Peyer's patch (tissue), 4 donors: ENCODE results near the gene COL27A1. TPM values are rescaled to one million over a fixed set of nuclear protein-coding genes. Genes with fewer than 3 reads are reported as not detected.

Experiments
- DNase-seq, 3 donors: peaks; one replicate each; pipeline ENCODE4 v3.0.0-alpha.2; 2017 to 2019
- H3K27ac ChIP-seq, 4 donors: fragments of 200-600 bp; sonication (generic); one replicate each; pipeline ENCODE4 v1.5.1; 2016 to 2019
- H3K27me3 ChIP-seq, 2 donors: fragments of 200-600 bp; sonication (generic); one replicate each; pipeline ENCODE4 v1.5.1; 2019
- H3K36me3 ChIP-seq, 3 donors: fragments of 200-600 bp; sonication (generic); one replicate each; pipeline ENCODE4 v1.5.1; 2016 to 2019
- H3K4me1 ChIP-seq, 4 donors: fragments of 200-600 bp; sonication (generic); one replicate each; pipeline ENCODE4 v1.5.1; 2016 to 2019
- H3K4me3 ChIP-seq, 4 donors: fragments of 200-600 bp; sonication (generic); 1 replicate in 3 of 4; 2 replicates in 1 of 4; pipeline ENCODE4 v1.5.1; 2016 to 2019; ENCODE audit warnings: mild to moderate bottlenecking in 1 of 4
- H3K9me3 ChIP-seq, 4 donors: fragments of 200-600 bp; sonication (generic); one replicate each; pipeline ENCODE4 v1.5.1; 2016 to 2019; ENCODE audit warnings: mild to moderate bottlenecking in 1 of 4
- POLR2A ChIP-seq, 2 donors: fragments of 450-650 bp; IDR thresholded peaks; one replicate each; pipeline ENCODE4 v1.5.1; 2017; ENCODE audit warnings: antibody characterized with exemption in 2 of 2, mild to moderate bottlenecking in 2 of 2, moderate library complexity in 2 of 2
- total RNA-seq, 4 donors: library from RNA; depleted of rRNA; stranded (reverse); fragments of >200 nt; gene quantifications; one replicate each; pipeline ENCODE4 v1.1.0, GENCODE V29; 2016
- TF ChIP-seq, protein P1 (sequence below), 6 experiments: fragments of 450-650 bp in 4 of 6; fragments of 200-600 bp in 2 of 6; sonication (generic) in 1 of 6; IDR thresholded peaks; one replicate each; pipeline ENCODE4 v1.5.1; 2017 to 2019; ENCODE audit warnings: antibody characterized with exemption in 6 of 6, mild to moderate bottlenecking in 3 of 6, moderate library complexity in 1 of 6

COL27A1 gene
- total RNA-seq, 4 donors from 2014 or later = 5.8 to 23.1 (median 7.2) TPM

DNA sequence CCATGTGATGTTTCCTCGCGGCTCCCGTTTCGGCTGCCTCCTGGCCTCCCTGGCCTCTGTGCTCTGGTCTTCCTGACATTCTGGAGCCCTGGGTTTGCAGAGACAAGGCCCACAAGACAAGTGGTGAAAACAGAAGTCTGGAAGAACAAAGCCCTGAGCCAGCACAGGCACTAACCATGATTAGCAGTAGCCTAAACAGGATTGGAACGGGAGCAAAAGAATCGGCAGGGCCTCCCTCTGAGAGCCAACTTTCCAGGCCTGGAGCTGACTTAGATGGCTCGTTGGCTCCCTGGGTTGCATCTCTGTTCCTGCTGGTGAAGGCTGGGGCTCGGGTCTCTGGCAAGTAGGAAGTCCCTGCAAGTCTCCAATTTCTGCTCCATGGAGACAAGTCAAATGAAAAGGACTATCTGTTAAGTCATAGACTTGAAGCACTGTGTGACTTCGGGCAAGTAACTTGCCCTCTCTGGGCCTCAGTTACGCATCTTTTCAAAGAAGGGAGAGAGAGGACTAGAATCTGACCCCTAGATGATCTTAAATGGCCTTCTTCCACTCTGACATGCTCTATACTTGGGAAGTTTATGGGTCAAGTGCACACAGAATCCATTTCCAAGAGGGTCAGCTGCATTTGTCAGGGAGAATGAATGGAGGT lies 3.3 kb downstream of the COL27A1 start:
- H3K27ac ChIP-seq = no peak overlapping the region
- H3K4me3 ChIP-seq = no peak overlapping the region
- H3K36me3 ChIP-seq = no peaks in the 10 kb centered on the region
- no peaks in the 10 kb centered on the region for H3K9me3 ChIP-seq
- TF ChIP-seq POLR2A (IDR thresholded peaks at IDR 0.05) = no peak
- TF ChIP-seq, protein P1, sequence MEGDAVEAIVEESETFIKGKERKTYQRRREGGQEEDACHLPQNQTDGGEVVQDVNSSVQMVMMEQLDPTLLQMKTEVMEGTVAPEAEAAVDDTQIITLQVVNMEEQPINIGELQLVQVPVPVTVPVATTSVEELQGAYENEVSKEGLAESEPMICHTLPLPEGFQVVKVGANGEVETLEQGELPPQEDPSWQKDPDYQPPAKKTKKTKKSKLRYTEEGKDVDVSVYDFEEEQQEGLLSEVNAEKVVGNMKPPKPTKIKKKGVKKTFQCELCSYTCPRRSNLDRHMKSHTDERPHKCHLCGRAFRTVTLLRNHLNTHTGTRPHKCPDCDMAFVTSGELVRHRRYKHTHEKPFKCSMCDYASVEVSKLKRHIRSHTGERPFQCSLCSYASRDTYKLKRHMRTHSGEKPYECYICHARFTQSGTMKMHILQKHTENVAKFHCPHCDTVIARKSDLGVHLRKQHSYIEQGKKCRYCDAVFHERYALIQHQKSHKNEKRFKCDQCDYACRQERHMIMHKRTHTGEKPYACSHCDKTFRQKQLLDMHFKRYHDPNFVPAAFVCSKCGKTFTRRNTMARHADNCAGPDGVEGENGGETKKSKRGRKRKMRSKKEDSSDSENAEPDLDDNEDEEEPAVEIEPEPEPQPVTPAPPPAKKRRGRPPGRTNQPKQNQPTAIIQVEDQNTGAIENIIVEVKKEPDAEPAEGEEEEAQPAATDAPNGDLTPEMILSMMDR (IDR thresholded peaks at IDR 0.05) = no peak
- DNase-seq = no peak
- peaks cover 0 to 25% (median 7%) of the 10 kb centered on the region in 4 donors for H3K4me1 ChIP-seq
- peaks cover 0 to 10% of the 10 kb centered on the region in 2 donors for H3K27me3 ChIP-seq

DNA sequence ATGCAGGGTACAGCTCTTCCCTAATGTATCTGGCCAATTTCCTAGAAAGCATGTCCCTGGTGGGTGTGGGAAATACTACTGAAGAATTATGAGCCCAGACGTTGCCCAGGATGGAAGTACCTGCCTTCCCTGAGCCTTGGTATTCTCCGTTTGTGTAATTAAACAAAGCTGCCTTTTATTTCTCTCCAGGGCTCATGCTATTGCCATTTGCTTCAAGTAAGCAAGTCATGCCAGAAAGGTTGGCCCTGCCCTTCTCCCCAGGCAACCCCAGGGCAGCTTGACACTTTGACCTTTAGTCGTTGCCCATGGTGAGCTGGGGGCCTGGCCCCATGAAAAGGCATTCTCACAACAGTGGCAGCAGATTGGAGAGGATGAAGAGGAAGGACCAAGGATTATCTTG lies 4.4 kb downstream of the COL27A1 start:
- no peaks in the 10 kb centered on the region for H3K27me3 ChIP-seq
- peaks cover 0 to 14% (median 2%) of the 10 kb centered on the region in 4 donors for H3K4me1 ChIP-seq
- no peak for DNase-seq
- no peak for TF ChIP-seq POLR2A (IDR thresholded peaks at IDR 0.05)
- TF ChIP-seq, protein P1 (IDR thresholded peaks at IDR 0.05) = no peak
- H3K9me3 ChIP-seq = no peaks in the 10 kb centered on the region
- H3K27ac ChIP-seq = no peak overlapping the region
- no peaks in the 10 kb centered on the region for H3K36me3 ChIP-seq
- no peak overlapping the region for H3K4me3 ChIP-seq

DNA sequence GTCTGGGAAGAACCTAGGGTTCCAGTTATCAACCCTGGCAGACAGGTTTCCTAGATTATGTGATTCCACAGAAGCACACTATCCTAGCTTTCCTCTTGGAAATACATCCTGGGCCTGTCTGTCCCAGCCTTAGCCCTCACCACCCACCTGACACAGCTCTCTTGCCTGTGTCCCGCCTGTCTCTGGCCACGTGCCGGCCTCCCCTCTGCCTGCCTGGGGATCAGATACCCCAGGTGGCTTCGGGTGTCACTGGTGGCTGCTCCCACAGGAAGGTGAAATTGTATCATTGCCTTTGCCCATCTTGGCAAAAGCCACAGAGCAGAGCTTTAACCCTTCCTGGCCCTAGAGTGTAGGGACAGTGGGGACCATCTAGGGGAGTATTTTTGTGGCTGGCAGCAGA lies 6.2 kb downstream of the COL27A1 start:
- no peaks in the 10 kb centered on the region for H3K9me3 ChIP-seq
- no peaks in the 10 kb centered on the region for H3K36me3 ChIP-seq
- H3K4me1 ChIP-seq = peaks cover 0 to 4% (median 0%) of the 10 kb centered on the region in 4 donors
- DNase-seq = no peak
- no peak overlapping the region for H3K4me3 ChIP-seq
- no peak for TF ChIP-seq POLR2A (IDR thresholded peaks at IDR 0.05)
- TF ChIP-seq, protein P1 (IDR thresholded peaks at IDR 0.05) = no peak
- no peak overlapping the region for H3K27ac ChIP-seq
- no peaks in the 10 kb centered on the region for H3K27me3 ChIP-seq

DNA sequence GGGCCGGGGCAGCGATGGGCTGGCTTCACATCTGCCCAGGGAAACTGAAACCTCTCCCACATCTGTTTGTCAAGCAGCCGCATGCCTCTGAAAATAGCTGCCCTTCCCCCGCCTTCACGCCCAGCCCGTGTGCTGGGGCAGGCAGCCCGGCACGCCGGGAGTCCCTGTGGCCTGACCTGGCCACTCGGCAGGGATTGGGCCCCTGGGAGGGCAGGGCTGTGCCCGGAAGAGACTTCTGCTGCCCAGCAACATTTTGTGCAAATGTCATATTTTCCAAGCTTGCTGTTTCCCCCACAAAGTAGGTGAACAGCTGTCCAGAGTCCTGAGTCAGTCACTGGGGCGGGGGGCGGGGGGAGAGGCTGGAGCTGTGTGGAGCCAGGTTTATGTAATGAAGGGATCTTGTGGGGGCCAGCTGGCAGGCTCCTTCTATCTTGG lies 8.2 kb downstream of the COL27A1 start:
- Histone ChIP-seq H3K36me3 (no peaks in the 10 kb centered on the region), H3K4me3 (no peak overlapping the region), H3K4me1 (peaks cover 0 to 4% (median 0%) of the 10 kb centered on the region in 4 donors), H3K9me3 (no peaks in the 10 kb centered on the region), H3K27ac (peak overlapping the region in 1 of 4 donors; percentile 39), H3K27me3 (no peaks in the 10 kb centered on the region)
- no peak for DNase-seq
- no peak for TF ChIP-seq POLR2A (IDR thresholded peaks at IDR 0.05)
- TF ChIP-seq, protein P1 (IDR thresholded peaks at IDR 0.05) = no peak

DNA sequence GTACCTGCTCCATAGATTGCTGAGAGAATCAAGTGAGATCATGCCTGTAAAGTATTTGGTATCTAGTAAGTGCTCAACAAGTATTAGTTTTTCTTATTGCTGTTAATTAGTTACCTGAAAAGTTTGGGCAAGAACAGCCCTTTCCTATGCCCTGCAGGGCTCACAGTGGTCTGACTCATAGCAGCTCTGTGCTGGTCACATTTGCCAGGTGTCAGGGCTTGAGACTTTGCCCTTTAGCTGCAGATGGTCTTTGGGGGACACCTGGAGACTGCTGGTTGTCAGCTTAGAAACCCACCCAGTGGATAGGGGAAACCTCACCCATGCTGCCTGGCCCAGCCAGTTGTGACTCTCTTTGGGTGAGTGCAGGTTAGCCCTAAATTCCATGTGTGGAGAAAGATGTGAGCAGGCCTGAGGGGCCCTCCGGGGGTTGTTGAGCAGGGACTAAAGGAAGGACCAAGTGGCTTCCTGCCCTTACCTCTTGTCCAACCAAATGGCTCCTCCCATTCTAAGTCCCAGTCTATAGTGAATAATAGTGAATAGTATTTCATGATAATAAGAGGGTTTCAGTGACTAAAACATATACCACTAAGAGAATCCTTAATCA lies 9.0 kb downstream of the COL27A1 start:
- Histone ChIP-seq H3K36me3 (no peaks in the 10 kb centered on the region), H3K27me3 (no peaks in the 10 kb centered on the region), H3K4me3 (no peak overlapping the region), H3K27ac (no peak overlapping the region), H3K4me1 (peaks cover 0 to 4% (median 0%) of the 10 kb centered on the region in 4 donors), H3K9me3 (no peaks in the 10 kb centered on the region)
- TF ChIP-seq, protein P1 (IDR thresholded peaks at IDR 0.05) = no peak
- DNase-seq = peak in 1 of 3 donors; percentile 26
